ENCODE results near the gene MMD. TPM values are rescaled to one million over a fixed set of nuclear protein-coding genes. Genes with fewer than 3 reads are reported as not detected.

MMD gene
- total and polyA plus RNA-seq, 2 of the 13 experiments (the other 11 are each of a cell fraction or from before 2014, with no cell fraction given) = 121 to 225 TPM

- TF ChIP-seq HMGXB3 (CRISPR knock-in tag; IDR thresholded peaks at IDR 0.05; ENCODE audit: borderline replicate concordance) (no peak), HNF4G (IDR thresholded peaks at IDR 0.05; ENCODE audit: borderline replicate concordance, low read depth, low read length) (peak; percentile 98), HNF4G (CRISPR knock-in tag; IDR thresholded peaks at IDR 0.05; ENCODE audit: borderline replicate concordance, low read depth) (peak; percentile 87; the same call in 1 of the 2 replicates), KIAA2018 (CRISPR knock-in tag; IDR thresholded peaks at IDR 0.05; ENCODE audit: borderline replicate concordance) (no peak), ZNF678 (CRISPR knock-in tag; IDR thresholded peaks at IDR 0.05) (no peak), ZNF614 (CRISPR knock-in tag; IDR thresholded peaks at IDR 0.05; ENCODE audit: borderline replicate concordance) (peak; percentile 81), TEF (CRISPR knock-in tag; IDR thresholded peaks at IDR 0.05) (no peak), NR2F2 (IDR thresholded peaks at IDR 0.05; ENCODE audit: borderline replicate concordance, low read depth) (peak; percentile 70), ZNF773 (CRISPR knock-in tag; IDR thresholded peaks at IDR 0.05; ENCODE audit: borderline replicate concordance) (no peak), MLLT10 (CRISPR knock-in tag; IDR thresholded peaks at IDR 0.05) (no peak), YY1 (IDR thresholded peaks at IDR 0.05; ENCODE audit: insufficient read depth, insufficient replicate concordance, low read depth, low read length) (no peak)
- TF ChIP-seq, protein P1, sequence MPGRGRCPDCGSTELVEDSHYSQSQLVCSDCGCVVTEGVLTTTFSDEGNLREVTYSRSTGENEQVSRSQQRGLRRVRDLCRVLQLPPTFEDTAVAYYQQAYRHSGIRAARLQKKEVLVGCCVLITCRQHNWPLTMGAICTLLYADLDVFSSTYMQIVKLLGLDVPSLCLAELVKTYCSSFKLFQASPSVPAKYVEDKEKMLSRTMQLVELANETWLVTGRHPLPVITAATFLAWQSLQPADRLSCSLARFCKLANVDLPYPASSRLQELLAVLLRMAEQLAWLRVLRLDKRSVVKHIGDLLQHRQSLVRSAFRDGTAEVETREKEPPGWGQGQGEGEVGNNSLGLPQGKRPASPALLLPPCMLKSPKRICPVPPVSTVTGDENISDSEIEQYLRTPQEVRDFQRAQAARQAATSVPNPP (CRISPR knock-in tag; IDR thresholded peaks at IDR 0.05) = no peak
Measured at GRCh38 chr17:55394357-55395021, 27.1 kb downstream of the MMD start (continued).
